ENCODE data around the gene MED16.
A peak's percentile ranks its signal among the peaks of the same experiment; 100 is the strongest.

Gene MED16

GRCh38 chr19:928471-929202 is 35.6 kb upstream of the MED16 start:
- no peak for DNase-seq

- DNase-seq, result no peak
These were observed 34.9 kb upstream of the MED16 start for GRCh38 chr19:927780-928401.

GRCh38 chr19:927351-927779 is 34.4 kb upstream of the MED16 start:
- DNase-seq, result no peak

- no peak for DNase-seq
These were observed 33.8 kb upstream of the MED16 start for GRCh38 chr19:926589-927350.

GRCh38 chr19:926323-926588 is 33.3 kb upstream of the MED16 start:
- DNase-seq, result no peak

GRCh38 chr19:925526-926322 is 32.7 kb upstream of the MED16 start, which contains the start of gene ARID3A:
ARID3A (plus strand) TSS chr19:926035; CDS start chr19:929529, 3,494 bp downstream.
- peak; percentile 63 for DNase-seq

GRCh38 chr19:925087-925525 is 32.1 kb upstream of the MED16 start:
- no peak for DNase-seq

GRCh38 chr19:924553-925086 is 31.6 kb upstream of the MED16 start:
- no peak for DNase-seq

- DNase-seq, result no peak
These were observed 27.3 kb upstream of the MED16 start for GRCh38 chr19:920051-920864.

- no peak for DNase-seq
These were observed 26.4 kb upstream of the MED16 start for GRCh38 chr19:919199-920050.

GRCh38 chr19:918481-919198 is 25.7 kb upstream of the MED16 start:
- no peak for DNase-seq

GRCh38 chr19:918152-918437 is 25.1 kb upstream of the MED16 start:
- DNase-seq, result no peak

- DNase-seq, result no peak
These were observed 24.6 kb upstream of the MED16 start, which contains the start of gene KISS1R for GRCh38 chr19:917323-918151. KISS1R (plus strand) TSS chr19:917333; CDS start chr19:917503, 170 bp downstream.

GRCh38 chr19:916645-917322 is 23.8 kb upstream of the MED16 start:
- DNase-seq, result no peak

- DNase-seq, result peak; percentile 20
These were observed 20.2 kb upstream of the MED16 start, which contains the start of gene R3HDM4 for GRCh38 chr19:913080-913748. R3HDM4 (minus strand) TSS chr19:913219; CDS start chr19:913157, 62 bp downstream.

- no peak for DNase-seq
These were observed 19.4 kb upstream of the MED16 start for GRCh38 chr19:912181-913079.
